H9 (cell line): ENCODE data around the gene CCL20. TPM values are rescaled to one million over a fixed set of nuclear protein-coding genes. Genes with fewer than 3 reads are reported as not detected.

Source experiments
- DNase-seq: peaks from one replicate; pipeline ENCODE4 v3.0.0-alpha.2; 2017
- H2AFZ ChIP-seq: one replicate; pipeline ENCODE4 v1.6.1; 2013; ENCODE audit warnings: mild to moderate bottlenecking, low read length, control low read depth, moderate library complexity
- H2AK5ac ChIP-seq: 2 replicates; pipeline ENCODE4 v1.6.1; 2013; ENCODE audit warnings: low read length, control low read depth, mixed read lengths; ENCODE audit not compliant: insufficient read length
- H2BK120ac ChIP-seq: one replicate; pipeline ENCODE4 v1.6.1; 2013; ENCODE audit warnings: low read depth, mild to moderate bottlenecking, low read length, control low read depth, inconsistent platforms; ENCODE audit not compliant: poor library complexity, severe bottlenecking
- H2BK12ac ChIP-seq: 2 replicates; pipeline ENCODE4 v1.6.1; 2013; ENCODE audit warnings: low read length, control low read depth, mixed read lengths, low read depth; ENCODE audit not compliant: insufficient read length
- H2BK15ac ChIP-seq: 2 replicates; pipeline ENCODE4 v1.6.1; 2013; ENCODE audit warnings: low read depth, low read length, control low read depth
- H2BK20ac ChIP-seq: one replicate; pipeline ENCODE4 v1.6.1; 2013; ENCODE audit warnings: low read depth, mild to moderate bottlenecking, low read length, control low read depth, inconsistent platforms; ENCODE audit not compliant: poor library complexity, severe bottlenecking
- H2BK5ac ChIP-seq: 2 replicates; pipeline ENCODE4 v1.6.1; 2013; ENCODE audit warnings: low read length, control low read depth, mixed read lengths; ENCODE audit not compliant: insufficient read length
- H3K14ac ChIP-seq: 2 replicates; pipeline ENCODE4 v1.6.1; 2013; ENCODE audit warnings: low read length, control low read depth; ENCODE audit not compliant: insufficient read depth
- H3K18ac ChIP-seq: 2 replicates; pipeline ENCODE4 v1.6.1; 2013; ENCODE audit warnings: low read depth, mild to moderate bottlenecking, mixed read lengths, low read length, control low read depth; ENCODE audit not compliant: insufficient read length
- H3K23ac ChIP-seq: 2 replicates; pipeline ENCODE4 v1.6.1; 2013; ENCODE audit warnings: low read length, control low read depth, mixed read lengths, low read depth; ENCODE audit not compliant: insufficient read length
- H3K23me2 ChIP-seq: 2 replicates; pipeline ENCODE4 v1.6.1; 2013; ENCODE audit warnings: low read depth, mild to moderate bottlenecking, mixed read lengths, low read length, control low read depth; ENCODE audit not compliant: insufficient read length, poor library complexity, severe bottlenecking
- H3K27ac ChIP-seq: 2 replicates; pipeline ENCODE4 v1.5.1; 2013; ENCODE audit warnings: low read length, control low read depth, mixed read lengths, low read depth; ENCODE audit not compliant: insufficient read length
- H3K27me3 ChIP-seq: 2 replicates; pipeline ENCODE4 v1.6.1; 2013; ENCODE audit warnings: low read length, control low read depth, inconsistent platforms; ENCODE audit not compliant: insufficient read depth
- H3K4ac ChIP-seq: 2 replicates; pipeline ENCODE4 v1.6.1; 2013; ENCODE audit warnings: low read depth, mild to moderate bottlenecking, control low read depth, inconsistent platforms, low read length, moderate library complexity
- H3K4me1 ChIP-seq: 2 replicates; pipeline ENCODE4 v1.6.1; 2013; ENCODE audit warnings: low read length, control low read depth, inconsistent platforms; ENCODE audit not compliant: insufficient read depth
- H3K4me2 ChIP-seq: 2 replicates; pipeline ENCODE4 v1.6.1; 2013; ENCODE audit warnings: low read length, control low read depth, mixed read lengths; ENCODE audit not compliant: insufficient read length, insufficient read depth
- H3K56ac ChIP-seq: 2 replicates; pipeline ENCODE4 v1.6.1; 2013; ENCODE audit warnings: low read depth, mild to moderate bottlenecking, mixed read lengths, low read length, control low read depth; ENCODE audit not compliant: insufficient read length
- H3K79me1 ChIP-seq: 2 replicates; pipeline ENCODE4 v1.6.1; 2013; ENCODE audit warnings: low read depth, mild to moderate bottlenecking, moderate library complexity, low read length, control low read depth, inconsistent platforms; ENCODE audit not compliant: insufficient read depth, poor library complexity, severe bottlenecking
- H3K79me2 ChIP-seq: 2 replicates; pipeline ENCODE4 v1.6.1; 2013; ENCODE audit warnings: low read length, control low read depth, inconsistent platforms; ENCODE audit not compliant: insufficient read depth
- H3K9ac ChIP-seq: 2 replicates; pipeline ENCODE4 v1.6.1; 2013; ENCODE audit warnings: low read length, control low read depth, mixed read lengths; ENCODE audit not compliant: insufficient read length; ENCODE audit errors: extremely low read depth
- H3K9me3 ChIP-seq: one replicate; pipeline ENCODE4 v1.6.1; 2013; ENCODE audit warnings: low read depth, low read length, inconsistent platforms; ENCODE audit not compliant: control insufficient read depth
- H3T11ph ChIP-seq: one replicate; pipeline ENCODE4 v1.6.1; 2013; ENCODE audit warnings: mild to moderate bottlenecking, low read length, control low read depth, inconsistent platforms
- H4K20me1 ChIP-seq: one replicate; pipeline ENCODE4 v1.6.1; 2013; ENCODE audit not compliant: control insufficient read depth, insufficient read length, insufficient read depth
- H4K5ac ChIP-seq: 2 replicates; pipeline ENCODE4 v1.6.1; 2013; ENCODE audit warnings: low read depth, mild to moderate bottlenecking, mixed read lengths, low read length, control low read depth; ENCODE audit not compliant: insufficient read length
- H4K8ac ChIP-seq: replicated peaks from 2 replicates; pipeline ENCODE4 v1.6.1; 2013; ENCODE audit warnings: low read length, control low read depth, mixed read lengths, low read depth; ENCODE audit not compliant: insufficient read length
- H4K91ac ChIP-seq: 2 replicates; pipeline ENCODE4 v1.6.1; 2013; ENCODE audit warnings: low read depth, mild to moderate bottlenecking, moderate library complexity, mixed read lengths, low read length, control low read depth; ENCODE audit not compliant: insufficient read length
- H3K27ac Mint-ChIP-seq, 3 experiments: 2 replicates in 2 of 3; 3 replicates in 1 of 3; pipeline ENCODE4 v1.8.0; 2020 to 2021; ENCODE audit warnings: mixed read lengths in 3 of 3, mild to moderate bottlenecking in 1 of 3, moderate library complexity in 1 of 3
- H3K27me3 Mint-ChIP-seq: 2 replicates; pipeline ENCODE4 v1.8.0; 2021; ENCODE audit warnings: low read depth, mild to moderate bottlenecking, moderate library complexity, mixed read lengths
- H3K36me3 Mint-ChIP-seq, 3 experiments: 2 replicates in 2 of 3; 3 replicates in 1 of 3; pipeline ENCODE4 v1.8.0; 2020 to 2021; ENCODE audit warnings: low read depth in 3 of 3, mixed read lengths in 3 of 3; ENCODE audit not compliant: insufficient read depth in 1 of 3
- H3K4me1 Mint-ChIP-seq, 2 experiments: 2 replicates each; pipeline ENCODE4 v1.8.0; 2020; ENCODE audit warnings: mixed read lengths in 2 of 2
- H3K4me3 Mint-ChIP-seq, 2 experiments: 2 replicates in 1 of 2; 3 replicates in 1 of 2; pipeline ENCODE4 v1.8.0; 2020 to 2021; ENCODE audit warnings: mild to moderate bottlenecking in 2 of 2, mixed read lengths in 2 of 2, moderate library complexity in 1 of 2
- H3K9me3 Mint-ChIP-seq, 2 experiments: 2 replicates in 1 of 2; 3 replicates in 1 of 2; pipeline ENCODE4 v1.8.0; 2020; ENCODE audit warnings: mild to moderate bottlenecking in 2 of 2, mixed read lengths in 2 of 2, moderate library complexity in 1 of 2
- CTCF ChIP-seq: fragments of 200-600 bp; sonication (generic); conservative IDR thresholded peaks from 3 replicates; pipeline ENCODE4 v1.8.0; 2021; ENCODE audit warnings: antibody characterized with exemption, mild to moderate bottlenecking
- WGBS: extraction: QIAGEN DNeasy Blood & Tissue Kit; methylation state at CpG from one replicate; pipeline ENCODE4 v1.1.7; 2013; ENCODE audit warnings: missing lambda C conversion rate, low lambda C conversion rate, mixed read lengths; ENCODE audit not compliant: insufficient read length; ENCODE audit errors: extremely low coverage; 5-methylcytosine and 5-hydroxymethylcytosine counted together
- total RNA-seq: library from RNA; stranded (reverse); gene quantifications from 2 replicates; pipeline ENCODE4 v1.2.1, GENCODE V29; 2021

The CCL20 gene
- total RNA-seq, 1 experiment from 2014 or later = not detected

- WGBS = no CpG with 5 or more reads among the region's 2 CpGs
- H4K20me1 ChIP-seq = no peaks in the 10 kb centered on the region
These were observed 10.8 kb upstream of the CCL20 start for GRCh38 chr2:227802882-227803281.

More at GRCh38 chr2:227802882-227803281, 10.8 kb upstream of the CCL20 start:
- Histone ChIP-seq H3K27ac (no peak overlapping the region), H3K4me1 (0 out of 2 replicates have a peak, but pooled peaks cover 1% of the 10 kb centered on the region), H3K14ac (no peak overlapping the region), H3K4ac (no peak overlapping the region), H3K9me3 (no peaks in the 10 kb centered on the region), H3K23me2 (no peaks in the 10 kb centered on the region), H2BK15ac (no peak overlapping the region), H2AK5ac (no peak overlapping the region), H3K18ac (no peak overlapping the region), H3K27me3 (no peaks in the 10 kb centered on the region), H3T11ph (no peak overlapping the region), H3K23ac (no peak overlapping the region), H3K4me2 (no peak overlapping the region), H2BK120ac (no peak overlapping the region), H2AFZ (no peak overlapping the region), H3K79me1 (no peaks in the 10 kb centered on the region), H3K9ac (no peak overlapping the region), H2BK5ac (no peak overlapping the region), H2BK12ac (no peak overlapping the region), H4K5ac (no peak overlapping the region), H3K56ac (no peak overlapping the region), H4K8ac (no peak overlapping the region), H4K91ac (no peak overlapping the region), H3K79me2 (no peaks in the 10 kb centered on the region), H2BK20ac (no peak overlapping the region)
- Mint-ChIP-seq H3K27ac (no peak overlapping the region), H3K36me3 (no peaks in the 10 kb centered on the region), H3K9me3 (no peaks in the 10 kb centered on the region), H3K4me3 (no peak overlapping the region), H3K4me1 (peaks cover 7 to 12% of the 10 kb centered on the region in 2 experiments; a peak in 3 of 4 replicates), H3K27me3 (no peaks in the 10 kb centered on the region)
- no peak for TF ChIP-seq CTCF
- no peak for DNase-seq
